Stimulated activated CD8-positive, alpha-beta memory T cell treated with anti-CD3 and anti-CD28 coated beads, Interleukin-12 subunit alpha, Interleukin-12 subunit beta, amount 100 ng/mL, for 1 hour (primary cell): ENCODE results near the gene WNK1.
A peak's percentile ranks its signal among the peaks of the same experiment; 100 is the strongest.
"Not testable (repeated sequence)": the region's sequence is repeated elsewhere in the genome, so short reads cannot be mapped to it uniquely, and the experiment has no call there.

Source experiments
- DNase-seq: peaks from one replicate; pipeline ENCODE4 v3.0.0-alpha.2; 2020; ENCODE audit warnings: low read depth

The WNK1 gene

GRCh38 chr12:749751-750270 lies 2.6 kb upstream of the WNK1 start:
- no peak for DNase-seq

GRCh38 chr12:750366-751191 lies 1.8 kb upstream of the WNK1 start:
- DNase-seq, result no peak

GRCh38 chr12:751192-751998 lies 984 bp upstream of the WNK1 start:
- peak; percentile 68 for DNase-seq

- peak; percentile 4 for DNase-seq
These were observed 574 bp downstream of the WNK1 start for GRCh38 chr12:752695-753610.

- peak; percentile 6 for DNase-seq
These were observed 1.5 kb downstream of the WNK1 start for GRCh38 chr12:753611-754472.

- DNase-seq, result no peak
These were observed 2.1 kb downstream of the WNK1 start for GRCh38 chr12:754473-754820.

GRCh38 chr12:754851-755562 lies 2.6 kb downstream of the WNK1 start:
- DNase-seq, result no peak

GRCh38 chr12:759628-760027 lies 7.2 kb downstream of the WNK1 start:
- no peak for DNase-seq

GRCh38 chr12:761256-761655 lies 8.9 kb downstream of the WNK1 start:
- DNase-seq, result no peak

GRCh38 chr12:765840-766239 lies 13.5 kb downstream of the WNK1 start:
- DNase-seq, result no peak

GRCh38 chr12:768434-768833 lies 16.1 kb downstream of the WNK1 start:
- DNase-seq, result no peak

- no peak for DNase-seq
These were observed 18.1 kb downstream of the WNK1 start for GRCh38 chr12:770479-770878.

- no peak for DNase-seq
These were observed 19.8 kb downstream of the WNK1 start for GRCh38 chr12:772056-772697.

- no peak for DNase-seq
These were observed 21.8 kb downstream of the WNK1 start for GRCh38 chr12:774051-774614.

- DNase-seq, result not testable (repeated sequence)
These were observed 23.8 kb downstream of the WNK1 start for GRCh38 chr12:775973-776771.

- DNase-seq, result not testable (repeated sequence)
These were observed 24.5 kb downstream of the WNK1 start for GRCh38 chr12:776772-777373.

GRCh38 chr12:777550-778047 lies 25.2 kb downstream of the WNK1 start:
- no peak for DNase-seq

GRCh38 chr12:778615-779014 lies 26.2 kb downstream of the WNK1 start:
- DNase-seq, result no peak
